Adipocyte (in vitro differentiated cells): Measurements from ENCODE around the gene SIK2.

Experiments
- DNase-seq: peaks from one replicate; pipeline ENCODE4 v3.0.0-alpha.2; 2015; ENCODE audit warnings: low read depth
- H3K27me3 ChIP-seq: replicated peaks from 2 replicates; pipeline ENCODE4 v1.7.0; 2013; ENCODE audit warnings: mild to moderate bottlenecking, low read length, moderate library complexity; ENCODE audit not compliant: control insufficient read depth, insufficient read depth
- H3K36me3 ChIP-seq: 2 replicates; pipeline ENCODE4 v1.7.0; 2013; ENCODE audit warnings: low read length, mild to moderate bottlenecking, moderate library complexity; ENCODE audit not compliant: control insufficient read depth, insufficient read depth, severe bottlenecking
- H3K4me1 ChIP-seq: 2 replicates; pipeline ENCODE4 v1.7.0; 2013; ENCODE audit warnings: mild to moderate bottlenecking, low read length, moderate library complexity; ENCODE audit not compliant: control insufficient read depth, insufficient read depth
- H3K4me3 ChIP-seq: 2 replicates; pipeline ENCODE4 v1.7.0; 2013; ENCODE audit warnings: mild to moderate bottlenecking, low read length, moderate library complexity
- H3K9ac ChIP-seq: 2 replicates; pipeline ENCODE4 v1.7.0; 2013; ENCODE audit warnings: mild to moderate bottlenecking, low read length, moderate library complexity
- H3K9me3 ChIP-seq: 2 replicates; pipeline ENCODE4 v1.7.0; 2013; ENCODE audit warnings: mild to moderate bottlenecking, low read length, moderate library complexity; ENCODE audit not compliant: control insufficient read depth

Gene SIK2

GRCh38 chr11:111601979-111602864, at the start of gene SIK2:
TSS of gene SIK2 (plus strand) at chr11:111602449. CDS start at chr11:111602564, 115 bp downstream.
- Histone ChIP-seq H3K9ac (peak within 1 kb of the TSS; percentile 96), H3K9me3 (no peaks in the 10 kb centered on the region), H3K36me3 (no peaks in the 10 kb centered on the region), H3K27me3 (no peaks in the 10 kb centered on the region), H3K4me3 (peak within 1 kb of the TSS; percentile 98), H3K4me1 (peaks cover 42% of the 10 kb centered on the region)
- DNase-seq = peak; percentile 98

- H3K27me3 ChIP-seq = no peaks in the 10 kb centered on the region
- H3K36me3 ChIP-seq = no peaks in the 10 kb centered on the region
- H3K9me3 ChIP-seq = no peaks in the 10 kb centered on the region
- H3K9ac ChIP-seq = peak overlapping the region; percentile 32
- no peak for DNase-seq
- H3K4me3 ChIP-seq = peak overlapping the region; percentile 17
- H3K4me1 ChIP-seq = peaks cover 40% of the 10 kb centered on the region
Measured at GRCh38 chr11:111554532-111554931, 47.7 kb upstream of the SIK2 start.

GRCh38 chr11:111555255-111555654, 47.0 kb upstream of the SIK2 start:
- no peak overlapping the region for H3K9ac ChIP-seq
- peak; percentile 50 for DNase-seq
- H3K4me1 ChIP-seq = peaks cover 46% of the 10 kb centered on the region
- H3K4me3 ChIP-seq = no peak overlapping the region
- no peaks in the 10 kb centered on the region for H3K9me3 ChIP-seq
- H3K36me3 ChIP-seq = peaks cover under 1% of the 10 kb centered on the region
- no peaks in the 10 kb centered on the region for H3K27me3 ChIP-seq

- H3K9me3 ChIP-seq = no peaks in the 10 kb centered on the region
- peak; percentile 98 for DNase-seq
- peaks cover 68% of the 10 kb centered on the region for H3K4me1 ChIP-seq
- H3K36me3 ChIP-seq = peaks cover 4% of the 10 kb centered on the region
- H3K4me3 ChIP-seq = peak overlapping the region; percentile 2
- H3K27me3 ChIP-seq = no peaks in the 10 kb centered on the region
- peak overlapping the region; percentile 57 for H3K9ac ChIP-seq
Measured at GRCh38 chr11:111557425-111558111, 44.7 kb upstream of the SIK2 start.

GRCh38 chr11:111559800-111560464, 42.3 kb upstream of the SIK2 start:
- Histone ChIP-seq H3K36me3 (peaks cover 4% of the 10 kb centered on the region), H3K4me3 (no peak overlapping the region), H3K9ac (no peak overlapping the region), H3K27me3 (no peaks in the 10 kb centered on the region), H3K4me1 (peaks cover 65% of the 10 kb centered on the region), H3K9me3 (no peaks in the 10 kb centered on the region)
- DNase-seq = no peak

GRCh38 chr11:111560800-111561199, 41.4 kb upstream of the SIK2 start:
- H3K9me3 ChIP-seq = no peaks in the 10 kb centered on the region
- no peaks in the 10 kb centered on the region for H3K27me3 ChIP-seq
- no peak overlapping the region for H3K4me3 ChIP-seq
- peak overlapping the region; percentile 32 for H3K9ac ChIP-seq
- H3K36me3 ChIP-seq = peaks cover 4% of the 10 kb centered on the region
- DNase-seq = no peak
- peaks cover 56% of the 10 kb centered on the region for H3K4me1 ChIP-seq

- no peaks in the 10 kb centered on the region for H3K27me3 ChIP-seq
- peak overlapping the region; percentile 32 for H3K9ac ChIP-seq
- peaks cover 4% of the 10 kb centered on the region for H3K36me3 ChIP-seq
- peaks cover 51% of the 10 kb centered on the region for H3K4me1 ChIP-seq
- H3K9me3 ChIP-seq = no peaks in the 10 kb centered on the region
- no peak overlapping the region for H3K4me3 ChIP-seq
- DNase-seq = no peak
Measured at GRCh38 chr11:111561306-111561705, 40.9 kb upstream of the SIK2 start.

GRCh38 chr11:111561791-111562325, 40.4 kb upstream of the SIK2 start:
- peak; percentile 77 for DNase-seq
- peaks cover 4% of the 10 kb centered on the region for H3K36me3 ChIP-seq
- peak overlapping the region; percentile 32 for H3K9ac ChIP-seq
- H3K4me1 ChIP-seq = peaks cover 45% of the 10 kb centered on the region
- no peaks in the 10 kb centered on the region for H3K9me3 ChIP-seq
- H3K27me3 ChIP-seq = no peaks in the 10 kb centered on the region
- no peak overlapping the region for H3K4me3 ChIP-seq

- peak overlapping the region; percentile 32 for H3K9ac ChIP-seq
- H3K36me3 ChIP-seq = peaks cover 4% of the 10 kb centered on the region
- H3K9me3 ChIP-seq = no peaks in the 10 kb centered on the region
- no peak overlapping the region for H3K4me3 ChIP-seq
- no peaks in the 10 kb centered on the region for H3K27me3 ChIP-seq
- peaks cover 35% of the 10 kb centered on the region for H3K4me1 ChIP-seq
- no peak for DNase-seq
Measured at GRCh38 chr11:111562692-111563389, 39.4 kb upstream of the SIK2 start.

GRCh38 chr11:111565114-111565720, 37.0 kb upstream of the SIK2 start:
- H3K9me3 ChIP-seq = no peaks in the 10 kb centered on the region
- H3K36me3 ChIP-seq = peaks cover 4% of the 10 kb centered on the region
- DNase-seq = peak; percentile 93
- no peak overlapping the region for H3K9ac ChIP-seq
- no peaks in the 10 kb centered on the region for H3K27me3 ChIP-seq
- peaks cover 25% of the 10 kb centered on the region for H3K4me1 ChIP-seq
- H3K4me3 ChIP-seq = no peak overlapping the region
